IPS-18a (cell line): Measurements from ENCODE around the gene HS1BP3.

Experiments
- H3K27ac ChIP-seq: one replicate; pipeline ENCODE4 v1.5.1; 2013; ENCODE audit warnings: low read length
- H3K27me3 ChIP-seq: one replicate; pipeline ENCODE4 v1.6.1; 2013; ENCODE audit warnings: mild to moderate bottlenecking, low read length; ENCODE audit not compliant: control insufficient read depth, insufficient read depth
- H3K36me3 ChIP-seq: one replicate; pipeline ENCODE4 v1.6.1; 2013; ENCODE audit warnings: low read depth, low read length; ENCODE audit not compliant: control insufficient read depth
- H3K4me1 ChIP-seq: one replicate; pipeline ENCODE4 v1.6.1; 2013; ENCODE audit warnings: low read depth, low read length; ENCODE audit not compliant: control insufficient read depth
- H3K4me3 ChIP-seq: one replicate; pipeline ENCODE4 v1.5.1; 2013; ENCODE audit warnings: low read length
- H3K9ac ChIP-seq: one replicate; pipeline ENCODE4 v1.6.1; 2013; ENCODE audit warnings: mild to moderate bottlenecking, low read length, moderate library complexity
- H3K9me3 ChIP-seq: one replicate; pipeline ENCODE4 v1.6.1; 2013; ENCODE audit warnings: low read depth, low read length; ENCODE audit not compliant: control insufficient read depth

The HS1BP3 gene, protein sequence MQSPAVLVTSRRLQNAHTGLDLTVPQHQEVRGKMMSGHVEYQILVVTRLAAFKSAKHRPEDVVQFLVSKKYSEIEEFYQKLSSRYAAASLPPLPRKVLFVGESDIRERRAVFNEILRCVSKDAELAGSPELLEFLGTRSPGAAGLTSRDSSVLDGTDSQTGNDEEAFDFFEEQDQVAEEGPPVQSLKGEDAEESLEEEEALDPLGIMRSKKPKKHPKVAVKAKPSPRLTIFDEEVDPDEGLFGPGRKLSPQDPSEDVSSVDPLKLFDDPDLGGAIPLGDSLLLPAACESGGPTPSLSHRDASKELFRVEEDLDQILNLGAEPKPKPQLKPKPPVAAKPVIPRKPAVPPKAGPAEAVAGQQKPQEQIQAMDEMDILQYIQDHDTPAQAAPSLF

DNA sequence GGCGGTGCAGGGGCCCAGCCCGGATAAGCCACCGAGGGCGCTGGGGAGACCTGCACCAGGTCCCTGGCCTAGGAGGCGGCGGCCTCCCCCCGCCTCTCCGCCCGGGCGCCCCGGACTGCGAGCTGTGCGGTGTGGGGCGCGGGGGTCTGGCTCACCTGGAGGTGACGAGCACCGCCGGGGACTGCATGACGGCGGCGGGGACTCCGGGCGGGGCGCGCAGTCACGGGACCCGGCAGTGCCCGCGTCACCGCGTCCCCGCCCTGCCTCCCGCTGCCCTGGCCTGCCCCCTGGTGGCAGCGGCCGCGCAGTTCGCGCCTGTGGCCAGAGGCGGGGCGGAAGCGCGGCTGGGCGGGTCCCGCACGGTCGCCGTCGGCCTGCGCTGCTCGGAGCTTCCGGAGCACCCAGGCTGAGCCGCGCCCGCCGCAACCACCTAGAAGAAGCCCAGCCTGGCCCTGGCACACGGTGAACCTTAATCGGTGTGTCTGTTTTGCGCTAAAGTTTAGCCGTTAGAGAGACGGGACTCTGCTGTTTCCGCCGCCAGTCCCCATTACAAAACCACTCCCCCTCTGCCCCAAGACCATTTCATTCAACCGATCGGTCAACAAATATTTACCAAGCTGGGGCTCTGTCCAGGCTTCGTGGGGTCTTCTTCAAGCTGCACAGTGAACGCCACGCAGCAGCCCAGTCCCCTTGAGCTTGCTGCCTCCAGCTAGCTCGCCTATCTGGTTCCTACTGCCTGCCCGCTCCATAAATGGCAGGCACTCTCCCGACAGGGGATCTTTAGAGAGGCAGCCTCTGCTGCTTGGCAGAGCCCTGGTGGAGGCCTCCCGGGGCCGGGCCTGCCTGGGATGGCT lies at the start of gene HS1BP3:
HS1BP3 (minus strand) TSS at position 222 of the 854 bp plus-strand sequence; CDS start at position 187, 35 bp downstream.
- H3K27ac ChIP-seq, result no peak within 1 kb of the TSS
- no peaks in the 10 kb centered on the region for H3K4me1 ChIP-seq
- H3K4me3 ChIP-seq, result peak within 1 kb of the TSS; percentile 89
- no peaks in the 10 kb centered on the region for H3K9me3 ChIP-seq
- peak within 1 kb of the TSS; percentile 60 for H3K9ac ChIP-seq
- H3K36me3 ChIP-seq, result no peaks in the 10 kb centered on the region
- H3K27me3 ChIP-seq, result peaks cover 18% of the 10 kb centered on the region

DNA sequence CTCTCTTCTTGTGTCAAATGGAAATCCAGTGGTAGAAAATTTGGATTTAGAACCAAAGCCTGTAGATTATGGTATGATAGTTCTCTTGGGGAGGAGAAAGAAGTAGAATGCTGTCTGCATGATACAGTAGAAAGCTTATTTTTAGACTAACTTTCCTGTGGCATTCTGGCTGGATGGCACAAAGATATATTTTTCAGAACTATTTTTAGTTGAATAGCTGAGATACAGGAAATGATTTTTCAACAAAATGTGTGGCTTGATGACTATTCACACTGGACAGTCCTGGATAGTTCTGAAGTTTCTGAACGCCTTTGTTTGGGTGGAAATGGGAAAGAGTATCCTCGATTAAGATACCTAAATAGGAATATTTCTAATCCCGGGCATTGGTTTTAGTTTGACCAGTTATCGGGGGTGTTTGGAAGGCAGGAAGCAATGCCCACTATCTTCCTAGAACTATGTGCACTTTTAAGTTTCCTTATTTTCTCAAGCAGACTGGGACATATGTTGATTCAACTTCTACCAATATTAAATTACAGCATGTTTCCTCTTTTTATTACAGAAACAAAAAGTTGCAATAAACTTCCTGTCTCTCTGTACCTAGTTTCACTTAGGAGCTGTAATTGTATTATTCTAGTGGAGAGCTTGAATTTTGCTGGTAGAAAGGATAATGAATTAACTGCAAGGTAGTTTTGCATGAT lies 48.2 kb upstream of the HS1BP3 start:
- Histone ChIP-seq H3K9me3 (no peaks in the 10 kb centered on the region), H3K4me3 (no peak overlapping the region), H3K36me3 (peaks cover 5% of the 10 kb centered on the region), H3K27ac (no peak overlapping the region), H3K9ac (no peak overlapping the region), H3K27me3 (no peaks in the 10 kb centered on the region), H3K4me1 (no peaks in the 10 kb centered on the region)

GRCh38 chr2:20697322-20697934 lies 46.5 kb upstream of the HS1BP3 start:
- Histone ChIP-seq H3K9ac (no peak overlapping the region), H3K27ac (no peak overlapping the region), H3K36me3 (peaks cover 5% of the 10 kb centered on the region), H3K4me1 (no peaks in the 10 kb centered on the region), H3K4me3 (no peak overlapping the region), H3K9me3 (no peaks in the 10 kb centered on the region), H3K27me3 (no peaks in the 10 kb centered on the region)

GRCh38 chr2:20696366-20696765 lies 45.5 kb upstream of the HS1BP3 start:
- Histone ChIP-seq H3K27me3 (no peaks in the 10 kb centered on the region), H3K4me3 (no peak overlapping the region), H3K9me3 (no peaks in the 10 kb centered on the region), H3K36me3 (peaks cover 5% of the 10 kb centered on the region), H3K4me1 (no peaks in the 10 kb centered on the region), H3K9ac (no peak overlapping the region), H3K27ac (no peak overlapping the region)

GRCh38 chr2:20693317-20693716 lies 42.4 kb upstream of the HS1BP3 start:
- peaks cover 5% of the 10 kb centered on the region for H3K36me3 ChIP-seq

DNA sequence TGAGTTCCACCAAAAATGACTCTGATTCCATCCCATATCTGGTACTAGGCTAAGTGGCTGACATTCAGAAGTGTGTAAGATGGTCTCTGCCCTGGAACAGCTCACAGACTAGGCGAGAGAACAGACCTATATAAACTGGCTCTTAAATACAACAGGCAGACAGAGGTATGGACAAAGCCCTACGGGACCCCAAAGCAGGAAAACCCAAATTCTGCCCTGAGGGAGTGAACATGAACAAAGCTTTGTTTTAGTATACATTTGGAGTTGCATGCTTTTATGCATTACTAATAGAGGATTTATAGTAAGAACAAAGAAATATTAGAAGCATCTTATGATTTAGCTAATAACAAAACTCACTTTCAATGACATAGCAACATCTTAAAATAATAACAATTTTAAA lies 41.2 kb upstream of the HS1BP3 start:
- no peaks in the 10 kb centered on the region for H3K27me3 ChIP-seq
- peaks cover 5% of the 10 kb centered on the region for H3K36me3 ChIP-seq
- no peak overlapping the region for H3K4me3 ChIP-seq
- H3K9me3 ChIP-seq, result no peaks in the 10 kb centered on the region
- H3K27ac ChIP-seq, result no peak overlapping the region
- H3K4me1 ChIP-seq, result no peaks in the 10 kb centered on the region
- H3K9ac ChIP-seq, result no peak overlapping the region

More at GRCh38 chr2:20693317-20693716, 42.4 kb upstream of the HS1BP3 start:
- H3K4me3 ChIP-seq, result no peak overlapping the region
- no peaks in the 10 kb centered on the region for H3K9me3 ChIP-seq
- H3K9ac ChIP-seq, result no peak overlapping the region
- no peak overlapping the region for H3K27ac ChIP-seq
- H3K27me3 ChIP-seq, result no peaks in the 10 kb centered on the region
- no peaks in the 10 kb centered on the region for H3K4me1 ChIP-seq

DNA sequence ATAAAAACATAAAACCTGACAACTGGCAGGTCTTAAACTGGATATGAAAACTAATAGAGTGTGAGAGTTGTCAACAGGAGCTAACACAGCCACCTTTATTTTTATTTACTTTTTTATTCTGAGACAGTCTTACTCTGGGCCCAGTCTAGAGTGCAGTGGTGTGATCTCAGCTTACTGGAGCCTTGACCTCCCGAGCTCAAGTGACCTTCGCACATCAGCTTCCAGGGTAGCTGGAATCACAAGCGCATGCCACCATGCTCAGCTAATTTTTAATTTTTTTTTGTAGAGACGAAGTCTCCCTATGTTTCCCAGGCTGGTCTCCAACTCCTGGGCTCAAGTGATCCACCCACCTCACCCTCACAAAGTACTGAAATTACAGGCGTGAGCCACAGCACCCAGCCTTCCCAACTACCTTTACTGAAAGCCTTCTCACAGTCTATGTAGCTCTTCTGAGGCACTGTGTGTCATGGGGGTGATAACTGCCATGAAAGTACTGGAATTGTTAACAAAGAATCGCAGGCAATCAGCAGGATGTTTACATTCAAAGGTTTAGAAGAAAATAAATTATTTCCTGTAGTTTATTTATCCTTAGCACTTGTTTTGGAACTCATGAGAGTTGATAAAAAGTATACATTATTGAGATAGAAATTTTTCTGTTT lies 40.3 kb upstream of the HS1BP3 start:
- Histone ChIP-seq H3K9ac (no peak overlapping the region), H3K27ac (no peak overlapping the region), H3K27me3 (no peaks in the 10 kb centered on the region), H3K4me3 (no peak overlapping the region), H3K36me3 (peaks cover 7% of the 10 kb centered on the region), H3K4me1 (no peaks in the 10 kb centered on the region), H3K9me3 (no peaks in the 10 kb centered on the region)

DNA sequence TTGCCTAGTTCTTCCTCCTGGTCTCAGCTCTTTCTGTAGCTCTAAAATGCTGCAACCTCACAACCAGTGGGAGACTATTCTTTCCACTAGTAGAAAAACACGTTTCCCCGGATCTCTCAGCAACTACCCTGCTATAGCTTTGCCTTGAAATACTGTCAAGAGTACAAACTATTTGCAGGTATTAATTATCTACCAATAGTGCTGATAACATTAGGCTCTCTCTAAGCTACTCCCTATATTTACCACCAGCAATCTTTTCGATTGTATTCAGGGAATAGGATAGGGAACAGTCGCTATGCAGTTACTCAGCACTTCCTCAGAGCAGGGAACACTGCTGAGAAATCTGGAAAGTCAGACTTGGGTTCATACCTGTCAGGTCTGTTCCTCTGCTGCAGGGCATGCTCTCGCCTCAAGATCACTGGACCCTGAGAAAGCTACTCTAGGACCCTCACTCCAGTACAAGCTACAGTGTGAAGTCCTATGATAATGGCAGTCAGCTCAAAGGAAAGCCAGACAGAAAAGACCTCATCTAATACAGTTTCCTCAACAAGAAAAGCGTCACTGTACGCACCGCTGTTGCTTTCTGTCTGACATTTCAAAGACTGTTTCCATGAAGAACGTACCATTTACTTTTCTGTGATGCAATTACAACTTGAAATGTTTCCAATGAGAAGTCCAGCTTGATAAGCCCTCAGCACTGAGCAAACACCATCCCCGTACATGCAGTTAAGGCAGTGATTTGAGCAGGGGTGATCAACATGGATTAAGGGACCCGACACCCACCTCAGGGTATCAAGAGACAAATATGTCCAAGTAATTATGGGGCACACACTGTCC lies 38.7 kb upstream of the HS1BP3 start:
- Histone ChIP-seq H3K36me3 (peaks cover 10% of the 10 kb centered on the region), H3K4me1 (no peaks in the 10 kb centered on the region), H3K9me3 (no peaks in the 10 kb centered on the region), H3K9ac (no peak overlapping the region), H3K4me3 (no peak overlapping the region), H3K27me3 (no peaks in the 10 kb centered on the region), H3K27ac (no peak overlapping the region)

GRCh38 chr2:20687260-20687832 lies 36.4 kb upstream of the HS1BP3 start:
- no peaks in the 10 kb centered on the region for H3K4me1 ChIP-seq
- H3K4me3 ChIP-seq, result no peak overlapping the region
- no peak overlapping the region for H3K9ac ChIP-seq
- peaks cover 10% of the 10 kb centered on the region for H3K36me3 ChIP-seq
- H3K9me3 ChIP-seq, result no peaks in the 10 kb centered on the region
- no peak overlapping the region for H3K27ac ChIP-seq
- H3K27me3 ChIP-seq, result no peaks in the 10 kb centered on the region

DNA sequence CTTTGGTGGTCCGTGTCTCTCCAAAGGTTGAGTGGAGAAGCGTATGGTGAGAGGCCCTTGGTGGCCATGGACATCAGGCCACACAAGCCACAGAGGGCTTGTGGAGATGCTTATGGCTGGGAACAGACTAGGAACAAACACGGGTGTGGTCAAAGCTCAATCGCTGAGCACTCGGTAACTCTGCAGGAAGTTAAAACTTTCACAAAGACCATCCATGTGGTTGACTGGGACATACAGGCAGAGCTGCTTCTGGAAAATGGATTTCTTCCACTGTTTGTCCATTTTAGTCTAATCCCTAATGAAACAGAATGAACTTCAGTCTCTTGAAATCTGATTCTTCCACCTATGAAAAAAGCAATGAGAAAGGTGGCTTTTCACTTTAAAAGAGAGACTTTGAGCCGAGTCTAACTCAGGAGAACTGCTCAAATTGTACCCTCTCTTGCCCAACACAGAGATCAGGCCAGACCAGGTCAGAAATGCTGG lies 33.7 kb upstream of the HS1BP3 start:
- Histone ChIP-seq H3K4me3 (no peak overlapping the region), H3K9ac (no peak overlapping the region), H3K27ac (no peak overlapping the region), H3K9me3 (no peaks in the 10 kb centered on the region), H3K4me1 (no peaks in the 10 kb centered on the region), H3K27me3 (no peaks in the 10 kb centered on the region), H3K36me3 (peaks cover 10% of the 10 kb centered on the region)
